Measurements from ENCODE around the gene TOMM40.
"Not testable (repeated sequence)": the region's sequence is repeated elsewhere in the genome, so short reads cannot be mapped to it uniquely, and the experiment has no call there.

The TOMM40 gene

GRCh38 chr19:44869733-44870470 lies 21.2 kb upstream of the TOMM40 start:
- in situ Hi-C loops (cut with MboI; ENCODE audit: low pct_unique_long_range_greater_than_20kb, low sequenced_read_pairs), result no loop called here
- DNase-seq, result no peak

GRCh38 chr19:44871809-44872208 lies 19.2 kb upstream of the TOMM40 start:
- in situ Hi-C loops (cut with MboI; ENCODE audit: low pct_unique_long_range_greater_than_20kb, low sequenced_read_pairs), result no loop called here

GRCh38 chr19:44872661-44873060 lies 18.4 kb upstream of the TOMM40 start:
- no peak for DNase-seq
- in situ Hi-C loops (cut with MboI; ENCODE audit: low pct_unique_long_range_greater_than_20kb, low sequenced_read_pairs), result no loop called here

More at GRCh38 chr19:44871809-44872208, 19.2 kb upstream of the TOMM40 start:
- DNase-seq, result no peak

- no peak for DNase-seq
- in situ Hi-C loops (cut with MboI; ENCODE audit: low pct_unique_long_range_greater_than_20kb, low sequenced_read_pairs), result no loop called here
Observed at GRCh38 chr19:44874317-44874716, 16.7 kb upstream of the TOMM40 start.

- in situ Hi-C loops (cut with MboI; ENCODE audit: low pct_unique_long_range_greater_than_20kb, low sequenced_read_pairs), result no loop called here
- DNase-seq, result no peak
Observed at GRCh38 chr19:44875666-44876451, 15.2 kb upstream of the TOMM40 start.

- in situ Hi-C loops (cut with MboI; ENCODE audit: low pct_unique_long_range_greater_than_20kb, low sequenced_read_pairs), result no loop called here
- peak; percentile 53 for DNase-seq
Observed at GRCh38 chr19:44876930-44877535, 14.0 kb upstream of the TOMM40 start.

- no peak for DNase-seq
- in situ Hi-C loops (cut with MboI; ENCODE audit: low pct_unique_long_range_greater_than_20kb, low sequenced_read_pairs), result no loop called here
Observed at GRCh38 chr19:44878120-44878865, 12.8 kb upstream of the TOMM40 start.

GRCh38 chr19:44879309-44880065 lies 11.6 kb upstream of the TOMM40 start:
- in situ Hi-C loops (cut with MboI; ENCODE audit: low pct_unique_long_range_greater_than_20kb, low sequenced_read_pairs), result no loop called here
- DNase-seq, result no peak

- in situ Hi-C loops (cut with MboI; ENCODE audit: low pct_unique_long_range_greater_than_20kb, low sequenced_read_pairs), result no loop called here
- DNase-seq, result no peak
Observed at GRCh38 chr19:44882063-44882462, 9.0 kb upstream of the TOMM40 start.

GRCh38 chr19:44882619-44883397 lies 8.2 kb upstream of the TOMM40 start:
- in situ Hi-C loops (cut with MboI; ENCODE audit: low pct_unique_long_range_greater_than_20kb, low sequenced_read_pairs); DNase-seq: not testable (repeated sequence)

- in situ Hi-C loops (cut with MboI; ENCODE audit: low pct_unique_long_range_greater_than_20kb, low sequenced_read_pairs), result no loop called here
- DNase-seq, result no peak
Observed at GRCh38 chr19:44883922-44884321, 7.1 kb upstream of the TOMM40 start.

GRCh38 chr19:44884566-44884965 lies 6.5 kb upstream of the TOMM40 start:
- DNase-seq, result no peak
- in situ Hi-C loops (cut with MboI; ENCODE audit: low pct_unique_long_range_greater_than_20kb, low sequenced_read_pairs), result no loop called here

GRCh38 chr19:44886141-44886540 lies 4.9 kb upstream of the TOMM40 start:
- in situ Hi-C loops (cut with MboI; ENCODE audit: low pct_unique_long_range_greater_than_20kb, low sequenced_read_pairs), result no loop called here

GRCh38 chr19:44887648-44888047 lies 3.4 kb upstream of the TOMM40 start:
- DNase-seq, result no peak
- in situ Hi-C loops (cut with MboI; ENCODE audit: low pct_unique_long_range_greater_than_20kb, low sequenced_read_pairs), result no loop called here

More at GRCh38 chr19:44886141-44886540, 4.9 kb upstream of the TOMM40 start:
- no peak for DNase-seq

- in situ Hi-C loops (cut with MboI; ENCODE audit: low pct_unique_long_range_greater_than_20kb, low sequenced_read_pairs); DNase-seq: not testable (repeated sequence)
Observed at GRCh38 chr19:44888335-44888734, 2.7 kb upstream of the TOMM40 start.

- DNase-seq, result no peak
- in situ Hi-C loops (cut with MboI; ENCODE audit: low pct_unique_long_range_greater_than_20kb, low sequenced_read_pairs), result no loop called here
Observed at GRCh38 chr19:44889830-44890365, 1.2 kb upstream of the TOMM40 start.

GRCh38 chr19:44890366-44891015 lies 563 bp upstream of the TOMM40 start:
- in situ Hi-C loops (cut with MboI; ENCODE audit: low pct_unique_long_range_greater_than_20kb, low sequenced_read_pairs), result no loop called here
- DNase-seq, result peak; percentile 100

Measured in KBM-7 (cell line).